Stimulated activated naive CD8-positive, alpha-beta T cell treated with anti-CD3 and anti-CD28 coated beads, Interleukin-15, amount 100 ng/mL, for 72 hours (primary cell): Measurements from ENCODE around the gene OR51A4.

Experiments used
- ATAC-seq: fragments of 150-1000 bp; cut with Tn5 transposase; 2 replicates; pipeline ENCODE4 v1.10.0; 2021; ENCODE audit warnings: mild to moderate bottlenecking, moderate library complexity
- DNase-seq, 2 donors: peaks; one replicate each; pipeline ENCODE4 v3.0.0; 2021 to 2022
- H3K27ac Mint-ChIP-seq, 2 donors: one replicate each; pipeline ENCODE4 v1.8.0; 2022; ENCODE audit warnings: mild to moderate bottlenecking in 2 of 2, mixed read lengths in 2 of 2, moderate library complexity in 2 of 2
- H3K27me3 Mint-ChIP-seq: one replicate; pipeline ENCODE4 v1.8.0; 2022; ENCODE audit warnings: mixed read lengths
- H3K4me1 Mint-ChIP-seq: one replicate; pipeline ENCODE4 v1.8.0; 2022; ENCODE audit warnings: mild to moderate bottlenecking, mixed read lengths
- H3K4me3 Mint-ChIP-seq, 2 donors: one replicate each; pipeline ENCODE4 v1.8.0; 2022; ENCODE audit warnings: mild to moderate bottlenecking in 2 of 2, mixed read lengths in 2 of 2, moderate library complexity in 1 of 2
- H3K9me3 Mint-ChIP-seq, 2 donors: one replicate each; pipeline ENCODE4 v1.8.0; 2022; ENCODE audit warnings: mixed read lengths in 2 of 2

Gene OR51A4

GRCh38 chr11:4919250-4919649 lies 28.2 kb downstream of the OR51A4 start, which contains the start of gene OR51G2:
Gene OR51G2, minus strand, starts transcription at chr11:4919350. Its CDS starts 3,687 bp downstream, at chr11:4915663.
- ATAC-seq (no peak), DNase-seq (no peak)
- H3K9me3 Mint-ChIP-seq, result peaks cover 0 to 7% of the 10 kb centered on the region in 2 donors
- no peaks in the 10 kb centered on the region for H3K27me3 Mint-ChIP-seq
- no peak within 1 kb of the TSS for H3K4me3 Mint-ChIP-seq
- no peak within 1 kb of the TSS for H3K27ac Mint-ChIP-seq
- no peaks in the 10 kb centered on the region for H3K4me1 Mint-ChIP-seq

GRCh38 chr11:4916581-4916980 lies 30.8 kb downstream of the OR51A4 start:
- no peaks in the 10 kb centered on the region for H3K4me1 Mint-ChIP-seq
- H3K9me3 Mint-ChIP-seq, result peaks cover 0 to 7% of the 10 kb centered on the region in 2 donors
- ATAC-seq (no peak), DNase-seq (no peak)
- H3K27ac Mint-ChIP-seq, result no peak overlapping the region
- peaks cover 5% of the 10 kb centered on the region for H3K27me3 Mint-ChIP-seq
- no peak overlapping the region for H3K4me3 Mint-ChIP-seq

- peaks cover 0 to under 1% of the 10 kb centered on the region in 2 donors for H3K9me3 Mint-ChIP-seq
- H3K27ac Mint-ChIP-seq, result no peak within 1 kb of the TSS
- H3K27me3 Mint-ChIP-seq, result peaks cover 11% of the 10 kb centered on the region
- no peak for DNase-seq
- no peaks in the 10 kb centered on the region for H3K4me1 Mint-ChIP-seq
- no peak within 1 kb of the TSS for H3K4me3 Mint-ChIP-seq
- ATAC-seq, result no peak
Observed at GRCh38 chr11:4903484-4903883, 43.9 kb downstream of the OR51A4 start, which contains the start of gene OR51A7. Gene OR51A7, plus strand, starts transcription at chr11:4903783. Its CDS starts 3,587 bp downstream, at chr11:4907370.
